H7 (cell line): ENCODE data around the gene CCL20. TPM values are rescaled to one million over a fixed set of nuclear protein-coding genes. Genes with fewer than 3 reads are reported as not detected.
"Not testable (repeated sequence)": the region's sequence is repeated elsewhere in the genome, so short reads cannot be mapped to it uniquely, and the experiment has no call there.

Experiments
- DNase-seq: peaks from one replicate; pipeline ENCODE4 v3.0.0; 2012
- H3K27me3 ChIP-seq: 2 replicates; pipeline ENCODE4 v1.6.0; 2011; ENCODE audit warnings: mild to moderate bottlenecking, low read length; ENCODE audit not compliant: control insufficient read depth, insufficient read depth
- H3K36me3 ChIP-seq: replicated peaks from 2 replicates; pipeline ENCODE4 v1.5.1; 2011; ENCODE audit warnings: low read length; ENCODE audit not compliant: control insufficient read depth, insufficient read depth
- H3K4me3 ChIP-seq: 2 replicates; pipeline ENCODE4 v1.5.1; 2011; ENCODE audit warnings: low read depth, mild to moderate bottlenecking, control low read depth, low read length, moderate library complexity; ENCODE audit not compliant: insufficient read depth
- total RNA-seq: library from RNA; depleted of rRNA; stranded (reverse); fragments of >200 nt; shearing (Covaris generic); gene quantifications from 2 replicates; pipeline ENCODE4 v1.2.3, GENCODE V29; 2014

Gene CCL20
- total RNA-seq, 1 experiment from 2014 or later = not detected

GRCh38 chr2:227788561-227789018 lies 25.1 kb upstream of the CCL20 start:
- Histone ChIP-seq H3K27me3 (no peaks in the 10 kb centered on the region), H3K36me3 (no peaks in the 10 kb centered on the region), H3K4me3 (no peak overlapping the region)
- DNase-seq = no peak

- DNase-seq = no peak
- H3K4me3 ChIP-seq = no peak overlapping the region
- no peaks in the 10 kb centered on the region for H3K27me3 ChIP-seq
- H3K36me3 ChIP-seq = no peaks in the 10 kb centered on the region
Observed at GRCh38 chr2:227789803-227790202, 23.8 kb upstream of the CCL20 start.

DNA sequence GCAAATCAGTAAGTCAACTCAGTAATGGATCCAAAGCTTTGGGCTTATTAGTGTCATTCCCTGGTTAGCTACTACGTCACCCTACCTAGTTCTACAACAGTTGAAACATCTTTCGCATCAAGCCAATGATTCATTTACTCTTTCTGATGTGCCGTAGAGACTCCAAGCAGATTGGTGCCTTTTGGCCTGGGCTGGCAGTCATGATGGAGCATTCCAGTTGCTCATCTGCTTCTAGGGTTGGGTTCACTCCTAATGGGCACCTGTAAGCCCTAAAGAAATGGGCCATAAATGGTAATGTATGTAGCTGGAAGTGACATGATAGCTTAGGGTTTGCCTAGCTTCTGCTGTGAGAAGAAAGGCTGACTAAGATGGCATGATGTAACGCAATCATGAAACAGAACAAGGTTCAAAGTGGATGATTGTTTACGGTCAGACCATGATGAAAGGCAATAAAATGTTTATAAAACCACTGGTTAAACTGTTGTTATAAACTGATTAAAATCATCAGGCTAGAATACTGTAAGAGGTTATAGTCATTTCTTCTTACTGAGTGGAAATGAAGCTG lies 20.4 kb upstream of the CCL20 start:
- Histone ChIP-seq H3K27me3 (no peaks in the 10 kb centered on the region), H3K4me3 (no peak overlapping the region), H3K36me3 (no peaks in the 10 kb centered on the region)
- no peak for DNase-seq

GRCh38 chr2:227796045-227796711 lies 17.5 kb upstream of the CCL20 start:
- no peaks in the 10 kb centered on the region for H3K36me3 ChIP-seq
- H3K27me3 ChIP-seq = no peaks in the 10 kb centered on the region
- DNase-seq = no peak
- no peak overlapping the region for H3K4me3 ChIP-seq

DNA sequence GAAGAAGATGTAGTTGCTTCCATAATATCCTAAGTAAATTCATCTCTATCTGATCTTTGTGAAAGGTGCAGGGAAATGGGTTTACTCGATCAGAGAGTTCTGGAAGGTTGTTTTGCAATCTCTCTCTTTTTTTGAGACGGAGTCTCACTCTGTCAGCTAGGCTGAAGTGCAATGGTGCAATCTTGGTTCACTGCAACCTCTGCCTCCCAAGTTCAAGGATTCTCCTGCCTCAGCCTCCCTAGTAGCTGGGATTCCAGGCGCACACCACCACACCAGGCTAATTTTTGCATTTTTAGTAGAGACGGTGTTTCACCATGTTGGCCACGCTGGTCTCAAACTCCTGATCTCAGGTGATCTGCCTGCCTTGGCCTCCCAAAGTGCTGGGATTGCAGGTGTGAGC lies 16.9 kb upstream of the CCL20 start:
- not testable (repeated sequence) for H3K4me3 ChIP-seq, DNase-seq, H3K27me3 ChIP-seq, H3K36me3 ChIP-seq

- H3K4me3 ChIP-seq = no peak overlapping the region
- no peaks in the 10 kb centered on the region for H3K36me3 ChIP-seq
- no peaks in the 10 kb centered on the region for H3K27me3 ChIP-seq
- DNase-seq = no peak
Observed at GRCh38 chr2:227799202-227799601, 14.4 kb upstream of the CCL20 start.

DNA sequence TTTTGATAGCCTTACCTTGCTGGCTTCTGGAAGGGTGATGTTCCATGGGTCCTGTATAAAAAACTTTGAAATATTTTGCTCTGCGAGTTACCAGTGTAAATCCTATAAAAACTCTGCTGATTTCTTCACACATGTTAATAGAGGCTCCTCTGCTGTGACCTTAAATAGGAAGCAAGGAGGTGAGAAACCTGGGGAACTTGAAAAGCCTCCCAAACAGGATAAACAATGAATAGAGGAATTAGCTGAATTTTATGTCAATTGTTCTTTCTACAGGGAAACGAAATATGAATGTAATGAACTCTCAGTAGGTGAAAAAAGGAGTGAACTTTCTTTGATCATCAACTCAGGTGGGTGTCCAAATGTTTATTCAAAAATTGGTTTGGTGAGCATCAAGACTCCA lies 10.8 kb upstream of the CCL20 start:
- Histone ChIP-seq H3K36me3 (no peaks in the 10 kb centered on the region), H3K4me3 (no peak overlapping the region)
- no peak for DNase-seq

DNA sequence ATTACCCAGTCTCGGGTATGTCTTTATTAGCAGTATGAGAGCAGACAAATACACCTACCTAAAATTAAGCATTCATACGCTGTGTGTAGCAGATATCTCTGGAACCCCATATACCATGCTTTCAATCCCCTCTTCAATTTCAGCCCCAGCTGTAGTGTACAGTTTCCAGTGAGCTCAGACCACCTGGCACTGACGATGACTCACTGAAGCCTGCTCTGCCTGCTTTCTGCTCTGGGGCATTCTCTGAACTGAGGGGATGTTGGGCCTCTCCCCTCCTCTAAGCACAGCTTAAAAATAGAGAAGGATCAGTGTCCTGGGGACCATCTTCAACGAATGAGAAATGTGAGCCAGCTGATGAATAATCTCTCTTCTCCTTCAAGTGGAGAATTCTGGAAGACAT lies 8.7 kb upstream of the CCL20 start:
- Histone ChIP-seq H3K27me3 (no peaks in the 10 kb centered on the region), H3K36me3 (no peaks in the 10 kb centered on the region), H3K4me3 (no peak overlapping the region)
- DNase-seq = no peak

More for the DNA sequence above, 10.8 kb upstream of the CCL20 start:
- H3K27me3 ChIP-seq = no peaks in the 10 kb centered on the region

DNA sequence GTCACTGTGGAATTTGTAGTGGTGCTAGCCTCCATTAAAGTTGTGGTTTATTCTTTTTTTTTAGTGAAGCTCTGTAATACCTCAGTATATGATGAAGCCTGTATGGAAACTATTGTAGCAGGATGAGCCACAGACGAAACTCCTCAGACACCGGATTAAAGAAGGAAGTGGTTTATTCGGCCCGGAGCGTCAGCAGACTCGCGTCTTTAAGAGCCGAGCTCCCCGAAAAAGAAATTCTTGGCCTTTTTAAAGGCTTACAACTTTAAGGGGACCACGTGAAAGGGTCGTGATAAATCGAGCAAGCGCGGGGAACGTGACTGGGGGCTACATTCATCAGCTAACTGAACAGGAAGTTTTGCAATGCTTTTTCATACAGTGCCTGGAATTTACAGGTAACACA lies 8.1 kb upstream of the CCL20 start:
- no peak for DNase-seq
- Histone ChIP-seq H3K4me3 (no peak overlapping the region), H3K36me3 (no peaks in the 10 kb centered on the region), H3K27me3 (no peaks in the 10 kb centered on the region)

DNA sequence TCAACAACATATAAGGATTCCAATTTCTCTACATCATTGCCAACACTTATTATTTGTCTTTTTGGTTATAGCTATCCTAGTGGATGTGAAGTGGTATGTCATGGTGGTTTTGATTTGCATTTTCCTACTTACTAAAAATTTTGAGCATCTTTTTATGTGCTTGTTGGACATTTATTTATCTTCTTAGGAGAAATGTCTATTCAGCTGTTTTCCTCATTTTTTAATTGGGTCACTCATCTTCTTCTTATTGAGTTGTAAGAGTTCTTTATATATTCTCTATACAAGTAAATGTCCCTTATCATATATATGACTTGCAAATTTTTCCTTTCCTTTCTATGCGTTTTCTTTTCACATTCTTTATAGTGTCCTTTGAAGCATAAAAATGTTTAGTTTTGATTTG lies 4.7 kb upstream of the CCL20 start:
- Histone ChIP-seq H3K4me3 (no peak overlapping the region), H3K36me3 (no peaks in the 10 kb centered on the region), H3K27me3 (no peaks in the 10 kb centered on the region)
- DNase-seq = no peak

DNA sequence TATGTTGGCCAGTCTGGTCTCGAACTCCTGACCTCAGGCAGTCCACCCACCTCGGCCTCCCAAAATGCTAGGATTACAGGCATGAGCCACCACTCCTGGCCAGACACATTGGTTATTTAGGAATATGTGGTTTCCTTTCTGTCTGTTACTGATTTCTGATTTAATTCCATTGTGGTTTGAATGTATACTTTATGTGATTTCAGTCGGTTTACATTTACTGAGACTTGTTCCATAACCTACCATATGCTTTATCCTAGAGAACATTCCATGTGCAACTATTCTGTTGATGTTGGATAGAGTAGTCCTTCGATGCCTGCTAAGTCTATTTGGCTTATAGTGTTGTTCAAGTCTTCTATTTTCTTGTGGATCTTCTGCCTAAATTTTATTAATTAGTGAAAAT lies 1.6 kb upstream of the CCL20 start:
- no peak for DNase-seq
- H3K27me3 ChIP-seq = no peaks in the 10 kb centered on the region
- H3K36me3 ChIP-seq = no peaks in the 10 kb centered on the region
- no peak overlapping the region for H3K4me3 ChIP-seq

DNA sequence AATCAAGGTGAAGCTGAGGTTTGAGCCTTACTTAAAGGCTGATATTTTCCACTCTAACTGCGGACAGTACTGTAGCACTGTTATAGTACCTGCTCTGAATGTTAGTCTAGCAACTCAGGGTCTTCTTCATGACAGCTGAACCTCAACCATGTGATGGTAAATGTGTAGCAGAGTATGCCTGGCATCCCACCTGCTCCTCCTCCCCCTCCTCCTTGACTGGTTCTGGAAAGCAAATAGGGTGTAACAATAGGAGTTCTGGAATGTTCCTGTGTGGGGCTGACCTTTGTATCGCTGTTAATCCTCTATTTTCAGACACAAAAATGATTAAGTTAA lies 447 bp upstream of the CCL20 start:
- H3K27me3 ChIP-seq = no peaks in the 10 kb centered on the region
- DNase-seq = no peak
- H3K36me3 ChIP-seq = no peaks in the 10 kb centered on the region
- H3K4me3 ChIP-seq = no peak overlapping the region

DNA sequence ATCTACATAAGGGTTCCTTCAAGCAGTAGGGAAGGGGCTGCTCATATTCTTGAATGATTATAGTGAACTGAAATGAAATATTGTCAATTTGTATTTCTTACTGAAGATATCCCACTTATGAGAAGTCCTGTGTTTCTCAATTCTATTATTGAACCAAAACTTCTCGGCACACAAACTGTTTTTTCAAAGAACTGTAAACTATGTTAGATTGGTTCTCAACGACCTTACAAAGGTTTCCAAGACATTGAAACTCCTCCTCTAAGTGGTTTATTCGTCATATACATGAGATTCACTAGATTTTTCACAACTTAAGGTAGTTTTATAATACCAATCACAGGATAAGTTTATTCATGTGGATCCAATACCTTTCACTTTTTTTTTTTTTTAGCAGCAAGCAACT lies 1.4 kb downstream of the CCL20 start:
- H3K27me3 ChIP-seq = no peaks in the 10 kb centered on the region
- H3K4me3 ChIP-seq = no peak overlapping the region
- H3K36me3 ChIP-seq = no peaks in the 10 kb centered on the region
- DNase-seq = no peak

DNA sequence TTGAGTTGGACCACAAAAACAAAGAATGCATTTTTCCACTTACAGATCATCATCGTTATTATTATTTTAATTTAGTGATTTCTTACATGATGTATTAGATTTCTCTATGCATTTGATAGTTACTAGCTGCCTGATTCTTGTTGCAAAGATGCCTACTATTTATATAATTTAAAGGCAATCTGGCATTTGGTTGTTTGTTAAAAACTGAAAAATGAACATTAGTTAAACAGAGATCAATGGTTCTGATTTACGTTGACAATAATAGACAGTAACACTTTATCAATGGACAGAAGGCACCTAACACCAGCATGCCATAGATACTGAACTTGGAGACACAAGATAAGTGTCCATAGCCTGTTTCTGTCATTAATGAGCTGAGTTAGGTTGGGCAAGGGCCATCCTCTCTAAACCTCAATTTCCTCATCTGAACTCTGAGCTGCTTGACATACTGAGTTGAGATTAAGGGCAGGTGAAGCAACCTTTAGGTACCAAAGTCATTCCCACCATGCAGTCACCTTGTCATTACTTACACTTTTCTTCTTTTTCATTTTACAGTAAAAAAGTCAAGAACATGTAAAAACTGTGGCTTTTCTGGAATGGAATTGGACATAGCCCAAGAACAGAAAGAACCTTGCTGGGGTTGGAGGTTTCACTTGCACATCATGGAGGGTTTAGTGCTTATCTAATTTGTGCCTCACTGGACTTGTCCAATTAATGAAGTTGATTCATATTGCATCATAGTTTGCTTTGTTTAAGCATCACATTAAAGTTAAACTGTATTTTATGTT lies 3.1 kb downstream of the CCL20 start:
- H3K36me3 ChIP-seq = no peaks in the 10 kb centered on the region
- H3K4me3 ChIP-seq = no peak overlapping the region
- no peaks in the 10 kb centered on the region for H3K27me3 ChIP-seq
- DNase-seq = no peak

DNA sequence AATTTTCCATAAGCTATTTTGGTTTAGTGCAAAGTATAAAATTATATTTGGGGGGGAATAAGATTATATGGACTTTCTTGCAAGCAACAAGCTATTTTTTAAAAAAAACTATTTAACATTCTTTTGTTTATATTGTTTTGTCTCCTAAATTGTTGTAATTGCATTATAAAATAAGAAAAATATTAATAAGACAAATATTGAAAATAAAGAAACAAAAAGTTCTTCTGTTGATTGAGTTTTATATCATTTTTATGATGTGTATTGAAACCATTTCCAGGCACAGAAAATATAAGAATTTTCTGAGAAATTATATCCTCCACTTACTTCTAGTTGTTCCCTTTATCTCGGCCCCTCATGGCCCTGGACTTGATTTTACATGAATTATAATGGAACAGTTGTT lies 3.7 kb downstream of the CCL20 start:
- DNase-seq = no peak
- Histone ChIP-seq H3K36me3 (no peaks in the 10 kb centered on the region), H3K4me3 (no peak overlapping the region), H3K27me3 (no peaks in the 10 kb centered on the region)
